ENCODE results near the gene CNDP2.

- TF ChIP-seq CTCF (IDR thresholded peaks at IDR 0.05): no peak
- no peak for TF ChIP-seq POLR2A (IDR thresholded peaks at IDR 0.05)
These were observed 22.5 kb downstream of the CNDP2 start for GRCh38 chr18:74518456-74519295.
